Measurements from ENCODE around the gene SLCO3A1. TPM values are rescaled to one million over a fixed set of nuclear protein-coding genes. Genes with fewer than 3 reads are reported as not detected.

The SLCO3A1 gene
- total RNA-seq, 2 experiments from 2014 or later: 6.6 to 7.7 TPM

DNA sequence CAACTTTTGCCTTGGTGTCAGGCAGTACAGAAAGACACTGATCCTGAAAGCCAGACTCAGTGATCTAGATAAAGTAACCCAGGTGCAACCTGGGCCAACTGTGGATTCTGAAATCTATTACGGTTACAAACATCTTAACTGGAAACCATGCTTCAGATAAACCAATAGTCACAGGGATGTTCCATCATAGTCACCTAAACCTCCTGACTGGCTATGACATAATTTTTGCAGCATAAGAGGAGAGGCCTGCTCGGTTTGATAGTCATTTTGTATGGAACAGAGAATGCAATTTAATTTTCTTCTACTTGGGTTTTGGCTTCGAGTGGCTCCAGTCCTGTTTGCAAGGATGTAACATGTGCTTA is 3.7 kb downstream of the SLCO3A1 start:
- CTCF ChIA-PET: no interaction called here
- POLR2A ChIA-PET: no interaction called here

- POLR2A ChIA-PET: no interaction called here
- CTCF ChIA-PET: interaction anchor here (1.4 kb wide), 1 partner anchor 219 kb away, joined by 4 read pairs; no protein-coding TSS in a partner anchor
Measured at GRCh38 chr15:91857772-91858171, 4.3 kb downstream of the SLCO3A1 start.

DNA sequence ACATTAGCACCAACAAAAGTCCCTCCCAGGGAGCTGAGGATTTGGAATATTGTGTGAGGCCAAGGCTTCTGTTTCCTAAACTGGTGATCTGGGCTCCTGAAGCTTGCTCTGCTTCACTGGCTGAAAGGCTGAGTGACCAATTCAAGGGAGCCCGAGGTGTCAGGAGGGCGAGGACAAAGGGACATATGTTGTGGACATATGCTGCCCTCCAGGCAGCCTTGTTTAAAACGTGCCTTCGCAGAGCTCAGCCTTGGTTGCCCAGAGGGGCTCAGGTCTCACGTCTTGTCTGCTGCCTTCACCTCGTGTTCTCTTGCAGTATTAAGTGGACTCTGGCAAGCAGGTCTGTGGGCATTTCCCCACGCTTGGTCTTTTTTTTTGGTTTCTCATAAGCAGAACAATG is 7.0 kb downstream of the SLCO3A1 start:
- CTCF ChIA-PET: no interaction called here
- POLR2A ChIA-PET: no interaction called here

GRCh38 chr15:91861223-91861622 is 7.7 kb downstream of the SLCO3A1 start:
- POLR2A ChIA-PET: no interaction called here
- CTCF ChIA-PET: no interaction called here

GRCh38 chr15:91862891-91863504 is 9.5 kb downstream of the SLCO3A1 start:
- CTCF ChIA-PET: interaction anchor here (0.7 to 1.7 kb wide), 2 partner anchors 10 to 417 kb away, joined by 3 to 5 read pairs; no protein-coding TSS in a partner anchor

DNA sequence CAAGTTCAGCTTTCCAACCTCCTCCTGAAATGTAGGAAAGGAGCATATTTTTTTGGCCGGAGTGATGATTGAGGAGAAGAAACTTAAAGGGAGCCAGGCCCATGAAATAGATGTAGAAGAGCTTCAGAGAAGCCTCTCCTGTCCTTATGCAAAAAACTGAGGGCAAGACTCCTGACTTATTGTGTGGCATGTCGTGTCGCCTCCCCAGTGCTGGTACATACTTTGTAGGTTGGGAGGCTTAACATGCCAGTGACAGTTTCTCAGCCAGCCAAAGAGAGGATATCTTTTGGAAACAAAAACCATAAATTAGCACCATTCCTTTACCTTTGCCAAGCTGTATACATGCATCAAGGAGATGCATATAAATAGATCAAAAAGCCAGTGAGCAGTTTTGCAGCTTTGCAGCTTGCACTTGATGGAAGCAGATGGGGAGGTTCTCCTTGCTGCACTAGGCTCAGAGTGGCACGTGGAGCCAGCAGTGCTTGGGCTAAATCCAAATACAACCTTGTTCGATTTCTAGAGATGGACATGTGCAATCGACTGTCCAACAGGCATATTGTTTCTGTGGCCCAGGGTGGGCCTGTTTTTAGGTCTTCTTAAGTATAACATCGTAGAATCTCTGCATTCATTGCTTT is 10.2 kb downstream of the SLCO3A1 start:
- CTCF ChIA-PET: interaction anchor here (0.7 to 2.0 kb wide), 4 partner anchors 8 to 418 kb away, joined by 3 to 5 read pairs (median 4); partner anchors contain the start of gene SLCO3A1
- POLR2A ChIA-PET: no interaction called here

More at GRCh38 chr15:91862891-91863504, 9.5 kb downstream of the SLCO3A1 start:
- POLR2A ChIA-PET: interaction anchor here (0.6 kb wide), 1 partner anchor 40 kb away, joined by 3 read pairs; no protein-coding TSS in a partner anchor

DNA sequence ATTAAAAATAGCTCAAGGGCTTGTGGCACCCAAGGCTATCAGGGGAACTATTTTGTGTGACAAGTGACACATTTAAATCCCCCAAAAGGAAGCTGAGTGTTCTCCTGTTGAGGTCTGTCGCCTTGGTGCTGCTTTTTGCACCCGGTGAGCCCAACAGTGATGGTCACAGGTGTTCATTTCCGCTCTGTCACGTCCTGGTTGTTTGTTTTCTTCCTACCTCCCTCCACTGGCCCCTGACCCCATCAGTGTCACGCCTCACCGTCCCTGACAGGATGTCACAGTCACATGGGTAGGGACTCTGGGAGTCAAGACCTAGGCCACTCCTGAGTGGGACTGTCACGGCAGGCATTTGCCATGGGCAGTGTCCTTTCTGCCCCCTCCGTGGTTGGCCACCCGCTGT is 11.2 kb downstream of the SLCO3A1 start:
- CTCF ChIA-PET: interaction anchor here (1.1 to 2.0 kb wide), 2 partner anchors 9 to 11 kb away, joined by 4 read pairs; partner anchors contain the start of gene SLCO3A1
- POLR2A ChIA-PET: no interaction called here

- POLR2A ChIA-PET: no interaction called here
Measured at GRCh38 chr15:91865486-91865885, 12.0 kb downstream of the SLCO3A1 start.

GRCh38 chr15:91865950-91866349 is 12.4 kb downstream of the SLCO3A1 start:
- ChIA-PET CTCF (interaction anchor here (1.0 to 2.0 kb wide), 2 partner anchors 12 to 213 kb away, joined by 4 read pairs; partner anchors contain the start of gene SLCO3A1), POLR2A (no interaction called here)

More at GRCh38 chr15:91865486-91865885, 12.0 kb downstream of the SLCO3A1 start:
- CTCF ChIA-PET: interaction anchor here (2.0 kb wide), 1 partner anchor 11 kb away, joined by 4 read pairs; the partner anchor contains the start of gene SLCO3A1

DNA sequence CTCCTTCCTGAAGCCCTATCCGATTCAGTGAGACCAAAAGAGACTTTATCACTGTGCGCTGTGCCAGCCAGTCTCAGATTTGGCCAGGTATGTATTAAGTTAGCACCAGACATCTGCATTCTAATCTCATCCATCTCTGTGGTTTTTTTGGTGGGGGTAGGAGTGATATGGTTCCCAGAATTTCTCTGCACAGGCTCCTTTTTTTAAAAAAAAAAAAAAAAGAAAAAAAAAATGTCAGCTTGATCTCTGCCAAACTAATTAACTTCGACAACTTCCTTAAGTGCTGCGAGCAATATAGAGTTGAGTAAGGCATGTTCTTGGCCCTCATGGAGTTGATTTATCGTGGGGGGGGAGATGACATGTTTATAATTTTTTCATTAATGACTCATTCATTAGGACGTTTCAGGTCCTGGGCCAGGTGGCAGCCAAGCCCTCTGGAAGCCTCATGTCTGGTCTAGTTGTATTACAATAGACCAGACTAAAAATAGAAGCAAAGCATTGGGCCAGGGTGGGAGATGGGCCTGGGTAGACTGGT is 12.9 kb downstream of the SLCO3A1 start:
- POLR2A ChIA-PET: no interaction called here
- CTCF ChIA-PET: interaction anchor here (0.6 to 1.0 kb wide), 2 partner anchors 16 to 213 kb away, joined by 3 to 4 read pairs; no protein-coding TSS in a partner anchor

GRCh38 chr15:91866971-91867372 is 13.5 kb downstream of the SLCO3A1 start:
- CTCF ChIA-PET: interaction anchor here (0.6 to 1.0 kb wide), 2 partner anchors 17 to 212 kb away, joined by 3 to 4 read pairs; no protein-coding TSS in a partner anchor
- POLR2A ChIA-PET: no interaction called here

GRCh38 chr15:91867581-91868026 is 14.1 kb downstream of the SLCO3A1 start:
- CTCF ChIA-PET: no interaction called here
- POLR2A ChIA-PET: no interaction called here

GRCh38 chr15:91870876-91871537 is 17.5 kb downstream of the SLCO3A1 start:
- CTCF ChIA-PET: no interaction called here
- POLR2A ChIA-PET: no interaction called here

DNA sequence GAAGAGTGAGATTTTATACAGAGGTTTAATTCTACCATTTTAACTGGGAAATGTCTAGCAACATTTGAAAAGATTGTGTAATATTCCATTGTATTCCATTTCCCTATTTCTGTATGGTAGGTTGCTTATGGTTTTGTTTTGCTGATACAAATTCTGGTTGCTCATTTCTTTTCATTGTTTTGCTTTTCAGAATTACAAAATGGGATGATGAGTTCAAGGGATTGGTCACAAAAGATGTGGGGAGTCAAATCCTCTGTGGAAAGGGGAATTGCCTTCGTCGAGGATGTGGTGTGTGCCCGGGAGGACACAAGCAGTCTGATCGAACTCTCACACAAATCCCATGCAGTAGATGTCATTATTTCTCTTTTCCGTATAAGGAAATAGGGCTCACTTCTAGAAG is 18.3 kb downstream of the SLCO3A1 start:
- POLR2A ChIA-PET: no interaction called here
- CTCF ChIA-PET: no interaction called here

- CTCF ChIA-PET: no interaction called here
Measured at GRCh38 chr15:91872356-91873137, 19.0 kb downstream of the SLCO3A1 start.

GRCh38 chr15:91873138-91873536 is 19.6 kb downstream of the SLCO3A1 start:
- ChIA-PET CTCF (no interaction called here), POLR2A (no interaction called here)

More at GRCh38 chr15:91872356-91873137, 19.0 kb downstream of the SLCO3A1 start:
- POLR2A ChIA-PET: no interaction called here

DNA sequence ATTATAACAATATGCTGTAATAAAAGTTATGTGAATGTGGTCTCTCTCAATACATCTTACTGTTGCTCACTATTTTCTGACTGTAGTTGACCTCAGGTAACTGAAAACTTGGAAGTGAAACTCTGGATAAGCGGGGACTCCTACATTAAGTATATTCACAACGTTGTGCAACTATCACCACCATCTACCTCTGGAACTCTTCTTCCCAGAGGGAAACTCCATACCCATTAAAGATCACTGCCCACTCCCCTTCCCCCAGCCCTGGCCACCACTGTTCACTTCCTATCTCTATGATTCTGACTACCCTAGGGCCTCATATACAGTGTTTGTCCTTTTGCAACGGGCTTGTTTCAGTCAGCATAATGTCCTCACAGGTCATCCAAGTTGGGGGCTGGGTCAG is 20.7 kb downstream of the SLCO3A1 start:
- POLR2A ChIA-PET: interaction anchor here (0.5 kb wide), 1 partner anchor 62 kb away, joined by 4 read pairs; no protein-coding TSS in a partner anchor

DNA sequence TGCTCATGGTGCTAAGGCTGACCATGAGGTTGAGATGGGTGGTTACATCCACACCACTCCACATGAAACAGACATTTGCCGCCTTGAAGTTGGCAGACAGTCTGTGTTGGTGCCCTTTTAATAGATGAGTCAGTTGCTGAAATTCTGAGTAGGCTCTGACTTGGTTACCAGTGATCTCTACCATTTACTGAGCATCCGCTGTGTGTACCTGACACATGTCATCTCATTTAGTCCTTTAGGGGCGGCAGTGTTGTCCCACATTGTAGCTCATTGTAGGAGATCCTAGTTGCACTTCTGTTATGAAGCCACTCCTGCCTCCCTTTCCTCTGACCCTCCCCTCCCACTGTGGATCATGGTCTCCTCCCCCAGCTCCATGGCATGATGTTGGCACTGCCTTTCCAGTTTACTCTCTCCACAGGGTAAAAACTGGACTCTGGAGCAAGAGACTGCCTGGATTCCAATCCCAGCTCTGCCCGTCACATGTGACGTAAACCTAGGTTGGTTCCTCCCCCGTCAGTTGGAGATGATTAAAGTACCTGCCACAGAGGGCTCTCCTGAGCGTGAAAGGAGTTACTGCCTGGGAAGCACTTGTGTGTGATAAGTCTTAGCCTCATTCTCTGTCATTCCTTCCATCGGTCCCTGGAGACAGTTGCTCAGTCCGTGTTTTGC is 21.6 kb downstream of the SLCO3A1 start:
- ChIA-PET POLR2A (no interaction called here), CTCF (no interaction called here)

More for the DNA sequence above, 20.7 kb downstream of the SLCO3A1 start:
- CTCF ChIA-PET: no interaction called here

GRCh38 chr15:91876187-91876586 is 22.7 kb downstream of the SLCO3A1 start:
- POLR2A ChIA-PET: no interaction called here
- CTCF ChIA-PET: interaction anchor here (0.9 kb wide), 1 partner anchor 22 kb away, joined by 3 read pairs; the partner anchor contains the start of gene SLCO3A1

Measured in activated CD8-positive, alpha-beta memory T cell treated with anti-CD3 and anti-CD28 coated beads for 36 hours (primary cell).